Vagina (tissue), 2 donors: ENCODE measurements around the gene MICALL2. TPM values are rescaled to one million over a fixed set of nuclear protein-coding genes. Genes with fewer than 3 reads are reported as not detected.

ENCODE experiments used
- DNase-seq, 2 donors: peaks; one replicate each; pipeline ENCODE4 v3.0.0-alpha.2; 2017; ENCODE audit errors: extremely low spot score in 2 of 2
- H3K27ac ChIP-seq: fragments of 200-600 bp; sonication (generic); one replicate; pipeline ENCODE4 v1.5.1; 2019
- H3K27me3 ChIP-seq: fragments of 200-600 bp; sonication (generic); one replicate; pipeline ENCODE4 v1.5.1; 2019
- H3K36me3 ChIP-seq, 2 donors: fragments of 200-600 bp; sonication (generic); one replicate each; pipeline ENCODE4 v1.5.1; 2017 to 2019
- H3K4me1 ChIP-seq: fragments of 200-600 bp; sonication (generic); one replicate; pipeline ENCODE4 v1.5.1; 2019
- H3K4me3 ChIP-seq, 2 donors: fragments of 200-600 bp; sonication (generic); 1 replicate in 1 of 2; 2 replicates in 1 of 2; pipeline ENCODE4 v1.5.1; 2016 to 2019
- H3K9me3 ChIP-seq: fragments of 200-600 bp; sonication (generic); one replicate; pipeline ENCODE4 v1.5.1; 2019
- CTCF ChIP-seq, 3 experiments: fragments of 450-650 bp in 2 of 3; fragments of 200-600 bp in 1 of 3; sonication (generic) in 1 of 3; IDR thresholded peaks; one replicate each; pipeline ENCODE4 v1.5.1; 2017 to 2019; ENCODE audit warnings: antibody characterized with exemption in 3 of 3, mild to moderate bottlenecking in 2 of 3, moderate library complexity in 2 of 3
- POLR2A ChIP-seq, 2 donors: fragments of 450-650 bp; IDR thresholded peaks; one replicate each; pipeline ENCODE4 v1.6.1; 2017; ENCODE audit warnings: antibody characterized with exemption in 2 of 2, mild to moderate bottlenecking in 2 of 2, moderate library complexity in 2 of 2
- POLR2AphosphoS5 ChIP-seq, 2 donors: sonication (generic); formaldehyde crosslinking; IDR thresholded peaks; one replicate each; pipeline ENCODE4 v1.9.0; 2017; ENCODE audit warnings: antibody characterized with exemption in 2 of 2, mild to moderate bottlenecking in 2 of 2, low read depth in 1 of 2; ENCODE audit not compliant: insufficient read depth in 1 of 2
- intact Hi-C: fragments of 100-400 bp; cut with DNase I; formaldehyde crosslinking; loops from one replicate; pipeline ENCODE4 v1.15.1; 2023
- total RNA-seq: library from RNA; depleted of rRNA; stranded (reverse); fragments of >200 nt; gene quantifications from one replicate; pipeline ENCODE4 v1.2.3, GENCODE V29; 2016

MICALL2 gene
- total RNA-seq, 1 donor from 2014 or later = 15.7 TPM

DNA sequence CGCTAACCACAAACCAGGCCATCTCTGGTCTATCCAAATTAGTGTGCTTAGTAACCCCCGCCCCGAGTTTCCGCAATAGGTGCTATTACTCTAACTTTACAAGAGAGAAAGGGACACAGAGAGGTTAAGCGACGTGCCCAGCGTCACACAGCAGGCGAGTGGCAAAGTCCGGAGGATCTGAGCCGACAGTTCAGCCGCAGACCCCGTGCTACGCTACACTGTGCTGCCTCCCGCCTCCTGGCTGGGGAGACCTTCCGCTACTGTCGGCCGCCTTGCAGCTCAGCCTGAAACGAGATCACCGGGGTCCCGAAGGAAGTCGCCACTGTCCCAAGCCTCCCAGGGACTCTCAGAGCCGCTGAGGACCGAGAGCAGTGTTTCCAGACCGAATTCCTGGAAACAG is 44.1 kb upstream of the MICALL2 start:
- Histone ChIP-seq H3K9me3 (no peaks in the 10 kb centered on the region), H3K27ac (peak overlapping the region; percentile 37), H3K27me3 (no peaks in the 10 kb centered on the region), H3K4me1 (peaks cover 26% of the 10 kb centered on the region), H3K36me3 (peaks cover 4 to 39% of the 10 kb centered on the region in 2 donors), H3K4me3 (peak overlapping the region; percentile 82 to 84)
- intact Hi-C loops = loop anchor here (10.0 kb wide), 1 partner anchor 61 kb away; no protein-coding TSS in a partner anchor
- TF ChIP-seq POLR2AphosphoS5 (IDR thresholded peaks at IDR 0.05; ENCODE audit: insufficient read depth in 1 of 2, low read depth in 1 of 2) = no peak
- TF ChIP-seq POLR2A (IDR thresholded peaks at IDR 0.05) = no peak
- no peak for TF ChIP-seq CTCF (IDR thresholded peaks at IDR 0.05)
- DNase-seq = no peak

GRCh38 chr7:1502845-1503244 is 43.6 kb upstream of the MICALL2 start:
- no peak for TF ChIP-seq POLR2AphosphoS5 (IDR thresholded peaks at IDR 0.05; ENCODE audit: insufficient read depth in 1 of 2, low read depth in 1 of 2)
- TF ChIP-seq POLR2A (IDR thresholded peaks at IDR 0.05) = no peak
- TF ChIP-seq CTCF (IDR thresholded peaks at IDR 0.05) = no peak
- intact Hi-C loops = loop anchor here (10.0 kb wide), 1 partner anchor 62 kb away; no protein-coding TSS in a partner anchor
- peaks cover 26% of the 10 kb centered on the region for H3K4me1 ChIP-seq
- no peak for DNase-seq
- no peaks in the 10 kb centered on the region for H3K9me3 ChIP-seq
- H3K4me3 ChIP-seq = peak overlapping the region in 1 of 2 donors; percentile 84
- H3K27me3 ChIP-seq = no peaks in the 10 kb centered on the region
- H3K27ac ChIP-seq = no peak overlapping the region
- peaks cover 4 to 39% of the 10 kb centered on the region in 2 donors for H3K36me3 ChIP-seq

DNA sequence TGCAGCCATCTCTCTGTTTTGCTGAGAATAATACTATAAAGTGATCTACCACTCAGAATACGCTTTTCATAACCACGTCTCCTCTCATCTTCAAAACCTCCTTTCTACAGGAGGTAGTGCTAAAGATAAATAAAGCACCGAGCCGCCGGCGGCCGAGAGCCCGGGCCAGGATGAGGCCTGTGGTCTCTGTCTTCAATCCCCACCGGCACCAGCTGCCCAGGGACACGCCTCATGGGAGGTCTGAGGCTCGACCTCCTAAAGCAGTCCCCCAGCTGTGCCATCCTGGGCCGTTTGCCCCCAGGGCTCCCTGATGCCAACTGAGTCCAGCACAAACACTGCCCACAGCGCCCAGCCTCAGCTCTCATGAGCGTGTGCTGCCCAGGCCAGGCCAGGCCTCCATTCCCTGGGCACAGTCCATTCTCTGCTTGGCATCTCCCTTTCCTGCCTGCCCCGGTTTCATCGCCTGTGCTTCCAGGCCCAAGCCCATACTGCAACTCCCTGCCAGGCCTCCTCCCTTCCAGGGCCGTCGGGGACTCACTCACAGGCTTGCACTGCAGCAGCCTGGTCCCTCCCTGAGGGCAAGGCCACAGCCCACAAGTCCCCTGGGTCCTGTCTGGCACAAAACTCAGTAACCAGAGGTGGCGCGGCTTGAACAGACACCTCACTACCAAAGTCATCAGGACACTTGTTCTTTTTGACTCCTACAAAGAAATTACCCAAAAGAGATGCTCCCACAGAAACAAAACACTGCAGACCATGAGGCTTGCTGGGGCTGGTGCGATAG is 42.4 kb upstream of the MICALL2 start:
- no peak for TF ChIP-seq POLR2AphosphoS5 (IDR thresholded peaks at IDR 0.05; ENCODE audit: insufficient read depth in 1 of 2, low read depth in 1 of 2)
- TF ChIP-seq CTCF (IDR thresholded peaks at IDR 0.05) = no peak
- no peak for TF ChIP-seq POLR2A (IDR thresholded peaks at IDR 0.05)

DNA sequence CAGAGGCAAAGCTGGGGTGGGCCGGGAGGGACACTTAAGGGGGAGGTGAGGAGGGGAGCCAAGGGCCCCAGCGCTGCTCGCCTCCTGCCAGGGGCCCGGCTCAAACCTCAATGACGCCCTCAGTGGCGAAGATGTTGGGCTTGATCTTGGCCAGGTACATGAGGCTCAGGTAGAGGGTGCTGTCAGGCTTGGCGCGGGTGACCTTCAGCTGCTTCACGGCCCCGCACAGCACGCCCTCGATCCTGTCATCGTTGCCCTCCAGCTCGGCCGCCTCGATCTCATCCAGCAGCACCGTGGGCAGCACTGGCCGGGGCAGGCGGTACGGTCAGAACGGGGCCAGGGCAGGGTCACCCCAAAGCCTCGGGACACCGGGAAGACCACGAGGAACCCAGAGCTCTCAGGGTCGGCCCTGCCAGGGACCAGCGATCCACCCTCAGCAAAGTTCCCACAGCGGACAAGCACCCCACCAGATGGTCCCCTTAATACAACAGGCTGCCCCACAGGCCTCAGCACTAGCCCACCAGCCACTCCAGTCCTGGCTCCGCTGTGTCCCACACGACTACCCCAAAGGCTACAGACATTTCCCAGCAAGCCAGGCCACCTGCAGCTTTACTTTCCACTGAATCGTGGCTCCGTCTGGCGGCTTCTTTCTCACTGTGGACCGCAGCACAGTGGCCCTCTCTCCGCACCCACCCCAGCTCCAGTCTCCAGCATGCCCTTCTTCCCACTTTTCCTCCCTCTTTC is 41.0 kb upstream of the MICALL2 start:
- intact Hi-C loops = loop anchor here (10.0 kb wide), 1 partner anchor 65 kb away; no protein-coding TSS in a partner anchor
- H3K36me3 ChIP-seq = peaks cover 4 to 62% of the 10 kb centered on the region in 2 donors
- DNase-seq = no peak
- no peaks in the 10 kb centered on the region for H3K27me3 ChIP-seq
- no peaks in the 10 kb centered on the region for H3K9me3 ChIP-seq
- no peak overlapping the region for H3K27ac ChIP-seq
- no peak overlapping the region for H3K4me3 ChIP-seq
- TF ChIP-seq POLR2A (IDR thresholded peaks at IDR 0.05) (no peak), CTCF (IDR thresholded peaks at IDR 0.05) (no peak), POLR2AphosphoS5 (IDR thresholded peaks at IDR 0.05; ENCODE audit: insufficient read depth in 1 of 2, low read depth in 1 of 2) (no peak)
- H3K4me1 ChIP-seq = peaks cover 21% of the 10 kb centered on the region

More for the DNA sequence above, 42.4 kb upstream of the MICALL2 start:
- Histone ChIP-seq H3K4me1 (peaks cover 22% of the 10 kb centered on the region), H3K27ac (no peak overlapping the region), H3K4me3 (no peak overlapping the region), H3K36me3 (peaks cover 4 to 50% of the 10 kb centered on the region in 2 donors), H3K9me3 (no peaks in the 10 kb centered on the region), H3K27me3 (no peaks in the 10 kb centered on the region)
- intact Hi-C loops = loop anchor here (10.0 kb wide), 1 partner anchor 63 kb away; no protein-coding TSS in a partner anchor
- no peak for DNase-seq
